HFFc6 (cell line): Measurements from ENCODE around the gene LMNTD1. TPM values are rescaled to one million over a fixed set of nuclear protein-coding genes. Genes with fewer than 3 reads are reported as not detected.

ENCODE experiments used
- DNase-seq: peaks from one replicate; pipeline ENCODE4 v3.0.0-alpha.2; 2018
- H3K27ac Mint-ChIP-seq: 2 replicates; pipeline ENCODE4 v1.8.0; 2020; ENCODE audit warnings: mild to moderate bottlenecking, mixed read lengths
- H3K27me3 Mint-ChIP-seq: 2 replicates; pipeline ENCODE4 v1.8.0; 2021; ENCODE audit warnings: mild to moderate bottlenecking, moderate library complexity, mixed read lengths; ENCODE audit not compliant: insufficient read depth
- H3K36me3 Mint-ChIP-seq: 2 replicates; pipeline ENCODE4 v1.8.0; 2021; ENCODE audit warnings: low read depth, mixed read lengths
- H3K4me1 Mint-ChIP-seq: 2 replicates; pipeline ENCODE4 v1.8.0; 2020; ENCODE audit warnings: low read depth, mixed read lengths
- H3K4me3 Mint-ChIP-seq: 2 replicates; pipeline ENCODE4 v1.8.0; 2020; ENCODE audit warnings: mild to moderate bottlenecking, moderate library complexity, mixed read lengths
- H3K9me3 Mint-ChIP-seq: 2 replicates; pipeline ENCODE4 v1.8.0; 2020; ENCODE audit warnings: mild to moderate bottlenecking, mixed read lengths
- CTCF ChIP-seq: fragments of 200-600 bp; sonication (generic); IDR thresholded peaks from 2 replicates; pipeline ENCODE4 v1.5.0; 2021; ENCODE audit warnings: antibody characterized with exemption, mild to moderate bottlenecking
- total RNA-seq, 6 experiments: library from RNA; stranded (reverse); fragmentation: NEBNext Ultra II Directional; extraction: Animal tissue kit (Norgen Biotek cat#: 25700); gene quantifications; 2 replicates in 1 of 6; 3 replicates in 5 of 6; pipeline ENCODE4 v1.2.3, GENCODE V29; 2021

The LMNTD1 gene
- total RNA-seq, 6 experiments from 2014 or later, result 0.26 to 1.0 (median 0.52) TPM

- no peak for TF ChIP-seq CTCF
- no peak overlapping the region for H3K27ac Mint-ChIP-seq
These were observed 37.1 kb upstream of the LMNTD1 start for GRCh38 chr12:25590011-25590721.

DNA sequence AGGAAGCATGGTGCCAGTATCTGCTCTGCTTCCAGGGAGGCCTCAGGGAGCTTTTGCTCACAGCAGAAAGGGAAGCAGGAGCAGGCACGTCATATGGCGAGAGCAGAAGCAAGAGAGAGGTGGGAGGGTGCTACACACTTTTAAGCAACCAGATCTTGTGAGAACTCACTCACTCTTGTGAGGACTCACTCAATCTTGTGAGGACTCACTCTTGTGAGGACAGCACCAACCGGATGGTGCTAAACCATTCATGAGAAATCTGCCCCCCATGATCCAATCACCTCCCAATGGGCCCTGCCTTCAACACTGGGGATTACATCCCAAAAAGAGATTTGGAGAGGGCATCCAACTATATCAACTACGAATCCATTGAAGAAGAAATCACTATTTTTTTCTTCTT, 34.3 kb upstream of the LMNTD1 start:
- peaks cover 21% of the 10 kb centered on the region for H3K36me3 Mint-ChIP-seq
- H3K4me1 Mint-ChIP-seq, result peaks cover 23% of the 10 kb centered on the region
- H3K27me3 Mint-ChIP-seq, result no peaks in the 10 kb centered on the region; the same call in 1 of the 2 replicates
- TF ChIP-seq CTCF, result no peak
- DNase-seq, result no peak
- H3K9me3 Mint-ChIP-seq, result peaks cover 25% of the 10 kb centered on the region
- H3K27ac Mint-ChIP-seq, result no peak overlapping the region
- no peak overlapping the region for H3K4me3 Mint-ChIP-seq

More at GRCh38 chr12:25590011-25590721, 37.1 kb upstream of the LMNTD1 start:
- H3K36me3 Mint-ChIP-seq, result peaks cover 21% of the 10 kb centered on the region
- H3K4me3 Mint-ChIP-seq, result no peak overlapping the region
- H3K4me1 Mint-ChIP-seq, result peaks cover 13% of the 10 kb centered on the region
- no peaks in the 10 kb centered on the region; the same call in 1 of the 2 replicates for H3K27me3 Mint-ChIP-seq
- peaks cover 25% of the 10 kb centered on the region for H3K9me3 Mint-ChIP-seq
- DNase-seq, result no peak

- H3K27me3 Mint-ChIP-seq, result no peaks in the 10 kb centered on the region; the same call in 1 of the 2 replicates
- no peak for TF ChIP-seq CTCF
- H3K4me3 Mint-ChIP-seq, result no peak overlapping the region
- peaks cover 25% of the 10 kb centered on the region for H3K9me3 Mint-ChIP-seq
- no peak overlapping the region; the same call in 1 of the 2 replicates for H3K27ac Mint-ChIP-seq
- peaks cover 21% of the 10 kb centered on the region for H3K36me3 Mint-ChIP-seq
- DNase-seq, result no peak
- peaks cover 23% of the 10 kb centered on the region for H3K4me1 Mint-ChIP-seq
These were observed 32.6 kb upstream of the LMNTD1 start for GRCh38 chr12:25585662-25586061.

DNA sequence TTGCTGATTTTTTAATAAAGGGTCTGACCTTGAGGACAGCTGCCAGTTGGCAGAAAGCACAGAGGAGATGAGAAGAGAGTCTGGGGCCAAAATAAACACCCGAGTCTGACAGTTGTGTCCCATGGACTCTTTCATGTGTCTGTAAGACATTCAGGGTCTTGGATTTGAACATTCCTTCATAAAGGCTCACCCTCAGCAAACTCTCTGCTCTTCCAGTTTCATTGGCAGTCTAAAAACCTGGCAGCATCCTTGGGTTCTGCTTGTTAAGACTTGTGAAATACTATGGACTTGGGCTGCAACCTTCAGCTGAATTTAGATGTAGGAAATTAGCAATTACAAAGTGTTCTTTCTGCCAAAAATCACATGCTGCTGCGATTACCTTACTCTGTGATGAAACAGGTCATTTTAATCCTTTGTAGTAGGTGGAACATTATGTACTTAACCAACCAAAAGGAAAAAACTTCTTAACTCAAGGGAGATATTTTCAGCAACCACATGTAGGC, 32.0 kb upstream of the LMNTD1 start:
- H3K27ac Mint-ChIP-seq, result no peak overlapping the region

DNA sequence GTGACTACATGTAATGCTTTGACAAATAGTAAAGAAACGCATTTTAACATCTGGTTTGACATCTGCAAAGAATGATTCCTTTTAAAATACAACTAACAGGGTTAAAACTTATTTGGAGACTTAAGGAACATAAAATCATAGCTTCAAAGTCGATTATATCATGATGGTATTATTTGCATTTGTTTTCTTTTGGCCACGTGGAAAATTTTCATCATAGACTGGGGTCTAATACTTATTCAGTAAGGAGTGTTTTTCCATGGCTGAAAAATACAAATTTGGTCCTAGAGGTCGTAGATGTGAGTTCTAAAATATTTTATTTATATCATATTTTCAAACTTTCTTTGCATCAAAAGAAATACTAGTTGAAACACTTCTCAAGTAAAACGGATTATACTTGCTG, 31.5 kb upstream of the LMNTD1 start:
- no peak for DNase-seq
- H3K4me3 Mint-ChIP-seq, result no peak overlapping the region
- H3K27ac Mint-ChIP-seq, result no peak overlapping the region
- TF ChIP-seq CTCF, result no peak
- peaks cover 23% of the 10 kb centered on the region for H3K4me1 Mint-ChIP-seq
- no peaks in the 10 kb centered on the region; the same call in 1 of the 2 replicates for H3K27me3 Mint-ChIP-seq
- peaks cover 21% of the 10 kb centered on the region for H3K36me3 Mint-ChIP-seq
- peaks cover 25% of the 10 kb centered on the region for H3K9me3 Mint-ChIP-seq

More for the DNA sequence above, 32.0 kb upstream of the LMNTD1 start:
- TF ChIP-seq CTCF, result no peak
- H3K4me3 Mint-ChIP-seq, result no peak overlapping the region
- peaks cover 25% of the 10 kb centered on the region for H3K9me3 Mint-ChIP-seq
- DNase-seq, result no peak
- H3K27me3 Mint-ChIP-seq, result no peaks in the 10 kb centered on the region; the same call in 1 of the 2 replicates
- H3K36me3 Mint-ChIP-seq, result peaks cover 21% of the 10 kb centered on the region
- H3K4me1 Mint-ChIP-seq, result peaks cover 23% of the 10 kb centered on the region
